Mucosa of descending colon (tissue), 3 donors: ENCODE measurements around the gene RNASET2. TPM values are rescaled to one million over a fixed set of nuclear protein-coding genes. Genes with fewer than 3 reads are reported as not detected.
A peak's percentile ranks its signal among the peaks of the same experiment; 100 is the strongest.

Experiments
- ATAC-seq: fragments of 200-7000 bp; cut with Tn5 transposase; one replicate; pipeline ENCODE4 v1.9.1; 2020; ENCODE audit warnings: mild to moderate bottlenecking, moderate library complexity
- DNase-seq, 3 donors: peaks; one replicate each; pipeline ENCODE4 v3.0.0-alpha.2; 2020
- H3K36me3 ChIP-seq: fragments of 200-600 bp; one replicate; pipeline ENCODE4 v1.8.0; 2021; ENCODE audit warnings: low read depth, mild to moderate bottlenecking
- H3K4me1 ChIP-seq: fragments of 200-600 bp; one replicate; pipeline ENCODE4 v1.8.0; 2021; ENCODE audit warnings: low read depth, mild to moderate bottlenecking
- H3K4me3 ChIP-seq: fragments of 200-600 bp; one replicate; pipeline ENCODE4 v1.8.0; 2021; ENCODE audit warnings: mild to moderate bottlenecking
- H3K9me3 ChIP-seq: fragments of 200-600 bp; one replicate; pipeline ENCODE4 v1.8.0; 2021; ENCODE audit warnings: mild to moderate bottlenecking
- CTCF ChIP-seq: fragments of 200-600 bp; IDR thresholded peaks from one replicate; pipeline ENCODE4 v1.8.0; 2022; ENCODE audit warnings: antibody characterized with exemption, mild to moderate bottlenecking
- intact Hi-C, 2 donors: fragments of 100-400 bp; cut with DNase I in 1 of 2; cut with micrococcal nuclease in 1 of 2; formaldehyde crosslinking; loops; one replicate each; pipeline versions ENCODE4 v1.11.0 to v1.11.1; 2022; cut with DNase I, micrococcal nuclease
- total RNA-seq, 3 donors: library from RNA; stranded (reverse); fragmentation: NEBNext Ultra II Directional in 2 of 3; extraction: Animal tissue kit (Norgen Biotek cat#: 25700) in 2 of 3; gene quantifications; one replicate each; pipeline versions ENCODE4 v1.2.1 to v1.2.4, GENCODE V29; 2021 to 2023
- donor health status: DM: no; HTN: no; CAD: no; lungs with moderate emphysema.
- donor health status: DM: no; HTN: no; CAD: no.
- donor health status: DM: no; HTN: yes; CAD: no.

RNASET2 gene
- total RNA-seq, 3 donors from 2014 or later: 60.1 to 127 (median 109) TPM

- peaks cover 13% of the 10 kb centered on the region for H3K36me3 ChIP-seq
- intact Hi-C loops: no loop called here
- ATAC-seq: no peak
Observed at GRCh38 chr6:166938150-166938549, 18.2 kb downstream of the RNASET2 start.

GRCh38 chr6:166937746-166938145 lies 18.6 kb downstream of the RNASET2 start:
- H3K4me3 ChIP-seq: no peak overlapping the region
- intact Hi-C loops: no loop called here
- H3K4me1 ChIP-seq: no peaks in the 10 kb centered on the region
- DNase-seq (no peak), ATAC-seq (no peak)
- no peak for TF ChIP-seq CTCF
- no peaks in the 10 kb centered on the region for H3K9me3 ChIP-seq
- H3K36me3 ChIP-seq: peaks cover 13% of the 10 kb centered on the region

More at GRCh38 chr6:166938150-166938549, 18.2 kb downstream of the RNASET2 start:
- no peak for DNase-seq
- H3K4me3 ChIP-seq: no peak overlapping the region
- no peaks in the 10 kb centered on the region for H3K4me1 ChIP-seq
- no peaks in the 10 kb centered on the region for H3K9me3 ChIP-seq
- no peak for TF ChIP-seq CTCF

- no peak for TF ChIP-seq CTCF
- intact Hi-C loops: no loop called here
- Histone ChIP-seq H3K36me3 (peaks cover 13% of the 10 kb centered on the region), H3K4me3 (no peak overlapping the region), H3K4me1 (no peaks in the 10 kb centered on the region), H3K9me3 (no peaks in the 10 kb centered on the region)
- ATAC-seq (peak; percentile 18), DNase-seq (no peak)
Observed at GRCh38 chr6:166936079-166936787, 20.1 kb downstream of the RNASET2 start.

GRCh38 chr6:166935353-166935752 lies 21.0 kb downstream of the RNASET2 start:
- DNase-seq (no peak), ATAC-seq (no peak)
- H3K36me3 ChIP-seq: peaks cover 13% of the 10 kb centered on the region
- no peaks in the 10 kb centered on the region for H3K4me1 ChIP-seq
- no peak overlapping the region for H3K4me3 ChIP-seq
- intact Hi-C loops: no loop called here
- TF ChIP-seq CTCF: no peak
- no peaks in the 10 kb centered on the region for H3K9me3 ChIP-seq

GRCh38 chr6:166934174-166934573 lies 22.2 kb downstream of the RNASET2 start:
- ATAC-seq: no peak
- intact Hi-C loops: no loop called here

More at GRCh38 chr6:166934174-166934573, 22.2 kb downstream of the RNASET2 start:
- H3K4me3 ChIP-seq: no peak overlapping the region
- no peak for DNase-seq
- H3K9me3 ChIP-seq: no peaks in the 10 kb centered on the region
- peaks cover 13% of the 10 kb centered on the region for H3K36me3 ChIP-seq
- no peak for TF ChIP-seq CTCF
- H3K4me1 ChIP-seq: no peaks in the 10 kb centered on the region
